Ectodermal cell (in vitro differentiated cells): ENCODE results near the gene PIMREG.

ENCODE experiments used
- H3K27ac ChIP-seq: 2 replicates; pipeline ENCODE4 v1.7.0; 2013; ENCODE audit warnings: mild to moderate bottlenecking, low read depth, low read length; ENCODE audit not compliant: insufficient read depth, poor library complexity, severe bottlenecking
- H3K27me3 ChIP-seq: 2 replicates; pipeline ENCODE4 v1.7.0; 2013; ENCODE audit warnings: mild to moderate bottlenecking, low read length; ENCODE audit not compliant: insufficient read depth, control insufficient read depth, poor library complexity, severe bottlenecking
- H3K36me3 ChIP-seq: one replicate; pipeline ENCODE4 v1.7.0; 2013; ENCODE audit warnings: low read length; ENCODE audit not compliant: control insufficient read depth, insufficient read depth
- H3K4me1 ChIP-seq: one replicate; pipeline ENCODE4 v1.7.0; 2013; ENCODE audit warnings: low read length; ENCODE audit not compliant: control insufficient read depth, insufficient read depth
- H3K4me3 ChIP-seq: 2 replicates; pipeline ENCODE4 v1.7.0; 2013; ENCODE audit warnings: low read depth, low read length, control low read depth; ENCODE audit not compliant: insufficient read depth
- H3K9me3 ChIP-seq: 2 replicates; pipeline ENCODE4 v1.7.0; 2013; ENCODE audit warnings: mild to moderate bottlenecking, low read length, moderate library complexity; ENCODE audit not compliant: control insufficient read depth
- WGBS, 2 experiments: methylation state at CpG; one replicate each; pipeline ENCODE4 v1.1.7; 2013; ENCODE audit warnings: missing lambda C conversion rate in 2 of 2; 5-methylcytosine and 5-hydroxymethylcytosine counted together

The PIMREG gene

GRCh38 chr17:6422654-6423241 is 21.5 kb upstream of the PIMREG start:
- no peaks in the 10 kb centered on the region for H3K9me3 ChIP-seq
- WGBS, 2 experiments: 82 to 83% methylated on average over 13 of the region's 13 CpGs
- no peak overlapping the region for H3K27ac ChIP-seq

GRCh38 chr17:6423931-6424330 is 20.3 kb upstream of the PIMREG start:
- Histone ChIP-seq H3K4me3 (no peak overlapping the region), H3K36me3 (no peaks in the 10 kb centered on the region), H3K27me3 (no peaks in the 10 kb centered on the region), H3K9me3 (no peaks in the 10 kb centered on the region), H3K27ac (no peak overlapping the region), H3K4me1 (peaks cover 3% of the 10 kb centered on the region)
- WGBS, 2 experiments: 91% methylated on average over 14 of the region's 14 CpGs

More at GRCh38 chr17:6422654-6423241, 21.5 kb upstream of the PIMREG start:
- no peaks in the 10 kb centered on the region for H3K4me1 ChIP-seq
- H3K4me3 ChIP-seq: no peak overlapping the region
- no peaks in the 10 kb centered on the region for H3K27me3 ChIP-seq
- H3K36me3 ChIP-seq: no peaks in the 10 kb centered on the region

GRCh38 chr17:6425407-6425806 is 18.8 kb upstream of the PIMREG start:
- H3K9me3 ChIP-seq: no peaks in the 10 kb centered on the region
- H3K27ac ChIP-seq: no peak overlapping the region
- WGBS, 2 experiments: 94 to 95% methylated on average over 18 of the region's 18 CpGs
- H3K27me3 ChIP-seq: no peaks in the 10 kb centered on the region
- H3K36me3 ChIP-seq: no peaks in the 10 kb centered on the region
- peaks cover 13% of the 10 kb centered on the region for H3K4me1 ChIP-seq
- no peak overlapping the region for H3K4me3 ChIP-seq

- H3K27ac ChIP-seq: no peak overlapping the region
- no peak overlapping the region for H3K4me3 ChIP-seq
- WGBS, 2 experiments: 95 to 96% methylated on average over 25 of the region's 25 CpGs
- H3K9me3 ChIP-seq: no peaks in the 10 kb centered on the region
- H3K36me3 ChIP-seq: no peaks in the 10 kb centered on the region
- H3K27me3 ChIP-seq: no peaks in the 10 kb centered on the region
- peaks cover 13% of the 10 kb centered on the region for H3K4me1 ChIP-seq
These were observed 17.7 kb upstream of the PIMREG start for GRCh38 chr17:6426356-6427101.

- no peaks in the 10 kb centered on the region for H3K36me3 ChIP-seq
- no peaks in the 10 kb centered on the region for H3K9me3 ChIP-seq
- no peak overlapping the region for H3K4me3 ChIP-seq
- H3K4me1 ChIP-seq: peaks cover 13% of the 10 kb centered on the region
- no peak overlapping the region for H3K27ac ChIP-seq
- no peaks in the 10 kb centered on the region for H3K27me3 ChIP-seq
- WGBS, 2 experiments: 84 to 87% methylated on average over 5 to 7 of the region's 7 CpGs
These were observed 16.9 kb upstream of the PIMREG start for GRCh38 chr17:6427279-6427781.

GRCh38 chr17:6428207-6428965 is 15.9 kb upstream of the PIMREG start:
- Histone ChIP-seq H3K27ac (no peak overlapping the region), H3K27me3 (no peaks in the 10 kb centered on the region), H3K4me1 (peaks cover 13% of the 10 kb centered on the region), H3K4me3 (no peak overlapping the region), H3K36me3 (no peaks in the 10 kb centered on the region), H3K9me3 (no peaks in the 10 kb centered on the region)
- WGBS, 2 experiments: 95% methylated on average over 17 of the region's 17 CpGs

- H3K27ac ChIP-seq: peak overlapping the region; percentile 20
- no peak overlapping the region for H3K4me3 ChIP-seq
- no peaks in the 10 kb centered on the region for H3K36me3 ChIP-seq
- no peaks in the 10 kb centered on the region for H3K9me3 ChIP-seq
- H3K27me3 ChIP-seq: no peaks in the 10 kb centered on the region
- H3K4me1 ChIP-seq: peaks cover 13% of the 10 kb centered on the region
- 50 to 69% methylated on average over 7 of the region's 7 CpGs for WGBS, 2 experiments
These were observed 15.0 kb upstream of the PIMREG start for GRCh38 chr17:6429266-6429665.

GRCh38 chr17:6430769-6431168 is 13.5 kb upstream of the PIMREG start:
- H3K4me3 ChIP-seq: no peak overlapping the region
- H3K36me3 ChIP-seq: no peaks in the 10 kb centered on the region
- no peaks in the 10 kb centered on the region for H3K27me3 ChIP-seq
- peaks cover 13% of the 10 kb centered on the region for H3K4me1 ChIP-seq
- H3K9me3 ChIP-seq: no peaks in the 10 kb centered on the region
- H3K27ac ChIP-seq: no peak overlapping the region

GRCh38 chr17:6435051-6435450 is 9.2 kb upstream of the PIMREG start, which contains the start of gene AIPL1:
TSS of gene AIPL1 (minus strand) at chr17:6435121. CDS start at chr17:6435104, 17 bp downstream.
- peaks cover 8% of the 10 kb centered on the region for H3K4me1 ChIP-seq
- H3K9me3 ChIP-seq: no peaks in the 10 kb centered on the region
- H3K4me3 ChIP-seq: no peak within 1 kb of the TSS
- no peak within 1 kb of the TSS for H3K27ac ChIP-seq
- no peaks in the 10 kb centered on the region for H3K36me3 ChIP-seq
- WGBS, 2 experiments: 86% methylated on average over 16 of the region's 16 CpGs
- no peaks in the 10 kb centered on the region for H3K27me3 ChIP-seq

GRCh38 chr17:6435968-6436367 is 8.3 kb upstream of the PIMREG start:
- no peaks in the 10 kb centered on the region for H3K27me3 ChIP-seq
- WGBS, 2 experiments: 13 to 30% methylated on average over 7 to 9 of the region's 9 CpGs
- H3K4me1 ChIP-seq: peaks cover 18% of the 10 kb centered on the region
- no peak overlapping the region for H3K4me3 ChIP-seq
- no peaks in the 10 kb centered on the region for H3K36me3 ChIP-seq
- no peak overlapping the region for H3K27ac ChIP-seq
- no peaks in the 10 kb centered on the region for H3K9me3 ChIP-seq
